HL-60 (cell line): Measurements from ENCODE around the gene FNBP1L.

Source experiments
- DNase-seq, 2 experiments: peaks; one replicate each; pipeline ENCODE4 v3.0.0-alpha.2; 2010 to 2020; ENCODE audit warnings: low read depth in 1 of 2, low spot score in 1 of 2
- H3K27ac ChIP-seq: fragments of 250-450 bp; sonication (Bioruptor Pico); replicated peaks from 2 replicates; pipeline ENCODE4 v1.5.1; 2020; ENCODE audit warnings: mild to moderate bottlenecking, moderate library complexity
- H3K27me3 ChIP-seq: fragments of 250-450 bp; sonication (Bioruptor Pico); 2 replicates; pipeline ENCODE4 v1.5.1; 2021; ENCODE audit warnings: mild to moderate bottlenecking, moderate library complexity; ENCODE audit not compliant: insufficient read depth, poor library complexity, severe bottlenecking
- H3K4me3 ChIP-seq: replicated peaks from 2 replicates; pipeline ENCODE4 v1.5.1; 2011; ENCODE audit warnings: mild to moderate bottlenecking, control low read depth, low read length; ENCODE audit not compliant: insufficient read depth
- GABPA ChIP-seq: IDR thresholded peaks from 2 replicates; pipeline ENCODE4 v1.6.1; 2012; ENCODE audit warnings: low read depth
- POLR2AphosphoS5 ChIP-seq: IDR thresholded peaks from 2 replicates; pipeline ENCODE4 v1.6.1; 2012; ENCODE audit warnings: low read depth
- SPI1 ChIP-seq: IDR thresholded peaks from 2 replicates; pipeline ENCODE4 v1.6.1; 2012; ENCODE audit warnings: low read depth, mild to moderate bottlenecking, borderline replicate concordance
- TF ChIP-seq, protein P1 (sequence below): IDR thresholded peaks from 2 replicates; pipeline ENCODE4 v1.6.1; 2012; ENCODE audit warnings: low read depth; ENCODE audit not compliant: insufficient replicate concordance
- TF ChIP-seq, protein P2 (sequence below): IDR thresholded peaks from one replicate; pipeline ENCODE4 v1.5.1; 2011; ENCODE audit warnings: low read length, control low read depth, inconsistent platforms; ENCODE audit not compliant: insufficient read depth

The FNBP1L gene

DNA sequence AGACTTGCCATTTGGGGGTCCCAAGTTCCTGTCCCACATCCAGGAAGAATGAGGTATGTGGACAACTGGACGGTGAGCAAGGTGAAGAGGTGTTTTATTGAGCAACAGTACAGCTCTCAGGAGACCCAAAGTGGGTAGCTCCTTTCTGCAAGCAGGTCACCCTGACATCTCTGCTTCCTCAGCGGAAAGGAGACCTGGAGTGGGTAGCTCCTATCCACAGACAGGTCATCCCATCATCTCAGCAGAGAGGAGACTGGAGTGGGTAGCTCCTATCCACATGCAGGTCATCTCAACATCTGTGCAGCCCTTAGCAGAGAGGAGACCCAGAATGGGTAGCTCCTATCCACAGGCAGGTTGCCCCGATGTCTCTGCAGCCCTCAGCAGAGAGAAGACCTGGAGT is 13.8 kb upstream of the FNBP1L start:
- no peak overlapping the region for H3K4me3 ChIP-seq
- TF ChIP-seq GABPA (no peak), POLR2AphosphoS5 (no peak), SPI1 (no peak)
- no peaks in the 10 kb centered on the region for H3K27me3 ChIP-seq
- no peak overlapping the region for H3K27ac ChIP-seq
- no peak for DNase-seq

DNA sequence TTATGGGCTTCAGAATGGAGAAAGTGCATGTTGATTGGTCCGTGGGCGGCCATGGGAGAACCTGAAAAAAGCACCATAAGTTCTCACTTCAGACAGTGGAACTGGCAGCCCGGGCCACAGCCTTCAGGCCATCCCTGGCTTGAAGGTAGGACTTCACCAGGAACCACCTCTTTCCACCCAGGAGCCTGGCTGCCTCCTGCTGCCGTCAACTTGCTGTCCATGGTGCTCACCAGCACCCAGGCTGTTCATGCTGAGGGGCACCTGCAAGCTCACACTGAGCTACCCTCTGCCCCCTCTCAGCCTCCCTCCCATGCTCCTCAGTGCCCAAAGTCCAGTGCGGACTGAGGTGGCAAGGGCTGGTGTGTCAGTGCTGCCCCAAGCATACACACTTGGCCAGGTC is 12.9 kb upstream of the FNBP1L start:
- H3K27ac ChIP-seq, result no peak overlapping the region
- TF ChIP-seq, protein P1, sequence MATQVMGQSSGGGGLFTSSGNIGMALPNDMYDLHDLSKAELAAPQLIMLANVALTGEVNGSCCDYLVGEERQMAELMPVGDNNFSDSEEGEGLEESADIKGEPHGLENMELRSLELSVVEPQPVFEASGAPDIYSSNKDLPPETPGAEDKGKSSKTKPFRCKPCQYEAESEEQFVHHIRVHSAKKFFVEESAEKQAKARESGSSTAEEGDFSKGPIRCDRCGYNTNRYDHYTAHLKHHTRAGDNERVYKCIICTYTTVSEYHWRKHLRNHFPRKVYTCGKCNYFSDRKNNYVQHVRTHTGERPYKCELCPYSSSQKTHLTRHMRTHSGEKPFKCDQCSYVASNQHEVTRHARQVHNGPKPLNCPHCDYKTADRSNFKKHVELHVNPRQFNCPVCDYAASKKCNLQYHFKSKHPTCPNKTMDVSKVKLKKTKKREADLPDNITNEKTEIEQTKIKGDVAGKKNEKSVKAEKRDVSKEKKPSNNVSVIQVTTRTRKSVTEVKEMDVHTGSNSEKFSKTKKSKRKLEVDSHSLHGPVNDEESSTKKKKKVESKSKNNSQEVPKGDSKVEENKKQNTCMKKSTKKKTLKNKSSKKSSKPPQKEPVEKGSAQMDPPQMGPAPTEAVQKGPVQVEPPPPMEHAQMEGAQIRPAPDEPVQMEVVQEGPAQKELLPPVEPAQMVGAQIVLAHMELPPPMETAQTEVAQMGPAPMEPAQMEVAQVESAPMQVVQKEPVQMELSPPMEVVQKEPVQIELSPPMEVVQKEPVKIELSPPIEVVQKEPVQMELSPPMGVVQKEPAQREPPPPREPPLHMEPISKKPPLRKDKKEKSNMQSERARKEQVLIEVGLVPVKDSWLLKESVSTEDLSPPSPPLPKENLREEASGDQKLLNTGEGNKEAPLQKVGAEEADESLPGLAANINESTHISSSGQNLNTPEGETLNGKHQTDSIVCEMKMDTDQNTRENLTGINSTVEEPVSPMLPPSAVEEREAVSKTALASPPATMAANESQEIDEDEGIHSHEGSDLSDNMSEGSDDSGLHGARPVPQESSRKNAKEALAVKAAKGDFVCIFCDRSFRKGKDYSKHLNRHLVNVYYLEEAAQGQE, result peak; percentile 87
- TF ChIP-seq GABPA (no peak), SPI1 (no peak)
- no peak for DNase-seq
- H3K27me3 ChIP-seq, result no peaks in the 10 kb centered on the region
- H3K4me3 ChIP-seq, result no peak overlapping the region

DNA sequence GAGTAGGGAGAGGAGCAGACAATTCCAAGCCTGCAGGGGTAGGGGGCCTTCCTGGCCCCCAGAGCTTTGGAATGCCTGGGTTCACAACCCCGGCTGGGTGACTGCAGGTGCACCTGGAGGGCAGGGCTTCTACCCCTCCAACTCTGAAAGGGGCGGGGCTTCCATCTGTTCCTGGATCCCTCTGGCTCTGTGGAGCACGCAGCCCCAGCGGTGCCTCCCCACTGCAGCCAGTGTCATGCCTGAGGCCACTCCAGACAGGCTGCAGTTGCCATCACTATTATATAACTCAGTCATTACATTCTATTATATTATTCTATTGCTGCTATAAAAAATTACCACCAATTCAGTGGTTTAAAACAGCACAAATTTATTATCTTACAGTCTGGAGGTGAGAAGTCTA is 12.5 kb upstream of the FNBP1L start:
- H3K27ac ChIP-seq, result no peak overlapping the region
- H3K4me3 ChIP-seq, result no peak overlapping the region
- H3K27me3 ChIP-seq, result no peaks in the 10 kb centered on the region
- TF ChIP-seq POLR2AphosphoS5, result no peak
- no peak for TF ChIP-seq SPI1
- no peak for TF ChIP-seq GABPA
- TF ChIP-seq, protein P2, sequence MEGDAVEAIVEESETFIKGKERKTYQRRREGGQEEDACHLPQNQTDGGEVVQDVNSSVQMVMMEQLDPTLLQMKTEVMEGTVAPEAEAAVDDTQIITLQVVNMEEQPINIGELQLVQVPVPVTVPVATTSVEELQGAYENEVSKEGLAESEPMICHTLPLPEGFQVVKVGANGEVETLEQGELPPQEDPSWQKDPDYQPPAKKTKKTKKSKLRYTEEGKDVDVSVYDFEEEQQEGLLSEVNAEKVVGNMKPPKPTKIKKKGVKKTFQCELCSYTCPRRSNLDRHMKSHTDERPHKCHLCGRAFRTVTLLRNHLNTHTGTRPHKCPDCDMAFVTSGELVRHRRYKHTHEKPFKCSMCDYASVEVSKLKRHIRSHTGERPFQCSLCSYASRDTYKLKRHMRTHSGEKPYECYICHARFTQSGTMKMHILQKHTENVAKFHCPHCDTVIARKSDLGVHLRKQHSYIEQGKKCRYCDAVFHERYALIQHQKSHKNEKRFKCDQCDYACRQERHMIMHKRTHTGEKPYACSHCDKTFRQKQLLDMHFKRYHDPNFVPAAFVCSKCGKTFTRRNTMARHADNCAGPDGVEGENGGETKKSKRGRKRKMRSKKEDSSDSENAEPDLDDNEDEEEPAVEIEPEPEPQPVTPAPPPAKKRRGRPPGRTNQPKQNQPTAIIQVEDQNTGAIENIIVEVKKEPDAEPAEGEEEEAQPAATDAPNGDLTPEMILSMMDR, result no peak
- TF ChIP-seq, protein P1, result no peak
- no peak for DNase-seq

DNA sequence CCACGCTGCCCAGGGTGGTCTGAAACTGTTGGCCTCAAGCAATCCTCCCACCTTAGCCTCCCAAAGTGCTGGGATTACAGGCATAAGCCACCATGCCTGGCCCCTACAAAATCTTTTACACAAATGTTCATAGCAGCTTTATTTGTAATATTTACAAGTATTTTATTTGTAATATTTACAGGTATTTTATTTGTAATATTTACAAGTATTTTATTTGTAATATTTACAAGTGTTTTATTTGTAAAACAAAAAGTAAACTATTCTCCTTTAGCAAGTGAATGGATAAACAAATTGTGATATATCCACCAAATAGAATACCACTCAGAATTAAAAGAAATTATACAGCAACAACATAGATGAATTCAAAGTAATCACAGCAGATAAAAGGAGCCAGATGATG is 11.4 kb upstream of the FNBP1L start:
- no peak overlapping the region for H3K4me3 ChIP-seq
- TF ChIP-seq, protein P1, result no peak
- TF ChIP-seq SPI1, result no peak
- TF ChIP-seq POLR2AphosphoS5, result no peak
- no peak for TF ChIP-seq GABPA
- TF ChIP-seq, protein P2, result no peak
- DNase-seq, result no peak
- no peaks in the 10 kb centered on the region for H3K27me3 ChIP-seq
- H3K27ac ChIP-seq, result no peak overlapping the region
